Keratinocyte (primary cell): ENCODE measurements around the gene PANX2. TPM values are rescaled to one million over a fixed set of nuclear protein-coding genes. Genes with fewer than 3 reads are reported as not detected.

Source experiments
- DNase-seq: peaks from one replicate; pipeline ENCODE4 v3.0.0-alpha.2; 2011; ENCODE audit warnings: low read depth, missing footprints, low spot score
- FAIRE-seq: peaks from 2 replicates; lab custom pipeline; 2011; peaks lifted over from hg19 to GRCh38; lab: Jason Lieb, UNC
- H2AFZ ChIP-seq: 2 replicates; pipeline ENCODE4 v1.6.0; 2012; ENCODE audit warnings: low read length, control low read depth, inconsistent platforms; ENCODE audit not compliant: control insufficient read depth
- H3K27ac ChIP-seq: 2 replicates; pipeline ENCODE4 v1.5.1; 2011; ENCODE audit warnings: low read length; ENCODE audit not compliant: control insufficient read depth, insufficient read depth
- H3K27me3 ChIP-seq: 3 replicates; pipeline ENCODE4 v1.6.0; 2011; ENCODE audit warnings: low read length; ENCODE audit not compliant: control insufficient read depth, insufficient read depth; ENCODE audit errors: extremely low read depth
- H3K36me3 ChIP-seq, 2 experiments: 2 replicates in 1 of 2; 3 replicates in 1 of 2; pipeline ENCODE4 v1.5.1; 2011; ENCODE audit warnings: low read length in 2 of 2, mild to moderate bottlenecking in 1 of 2; ENCODE audit not compliant: control insufficient read depth in 2 of 2, insufficient read depth in 2 of 2; ENCODE audit errors: extremely low read depth in 1 of 2
- H3K4me1 ChIP-seq: 3 replicates; pipeline ENCODE4 v1.5.1; 2011; ENCODE audit warnings: low read length; ENCODE audit not compliant: control insufficient read depth, insufficient read depth; ENCODE audit errors: extremely low read depth
- H3K4me2 ChIP-seq: 3 replicates; pipeline ENCODE4 v1.6.0; 2011; ENCODE audit warnings: low read depth, low read length; ENCODE audit not compliant: control insufficient read depth, insufficient read depth; ENCODE audit errors: extremely low read depth
- H3K4me3 ChIP-seq, 3 experiments: fragments of 200-600 bp in 1 of 3; sonication (generic) in 1 of 3; 2 replicates in 2 of 3; 3 replicates in 1 of 3; pipeline ENCODE4 v1.5.1; 2011 to 2016; ENCODE audit warnings: low read length in 3 of 3, mild to moderate bottlenecking in 3 of 3, control low read depth in 2 of 3, inconsistent platforms in 1 of 3, low read depth in 1 of 3, mixed read lengths in 1 of 3, mixed run types in 1 of 3, moderate library complexity in 1 of 3; ENCODE audit not compliant: control insufficient read depth in 2 of 3, insufficient read depth in 2 of 3; ENCODE audit errors: extremely low read depth in 1 of 3
- H3K79me2 ChIP-seq: 2 replicates; pipeline ENCODE4 v1.6.0; 2012; ENCODE audit warnings: low read length; ENCODE audit not compliant: control insufficient read depth, insufficient read depth
- H3K9ac ChIP-seq: 3 replicates; pipeline ENCODE4 v1.6.0; 2011; ENCODE audit warnings: low read length; ENCODE audit not compliant: control insufficient read depth, insufficient read depth; ENCODE audit errors: extremely low read depth
- H3K9me1 ChIP-seq: 3 replicates; pipeline ENCODE4 v1.6.0; 2011; ENCODE audit warnings: low read length; ENCODE audit not compliant: control insufficient read depth, insufficient read depth; ENCODE audit errors: extremely low read depth
- H3K9me3 ChIP-seq: 2 replicates; pipeline ENCODE4 v1.5.1; 2012; ENCODE audit warnings: low read depth, low read length; ENCODE audit not compliant: control insufficient read depth
- H4K20me1 ChIP-seq: 3 replicates; pipeline ENCODE4 v1.6.0; 2011; ENCODE audit warnings: low read length; ENCODE audit not compliant: control insufficient read depth, insufficient read depth; ENCODE audit errors: extremely low read depth
- CTCF ChIP-seq, 3 experiments: IDR thresholded peaks in 1 of 3; conservative IDR thresholded peaks in 1 of 3; optimal IDR thresholded peaks in 1 of 3; 2 replicates in 2 of 3; 3 replicates in 1 of 3; pipeline versions ENCODE3 to v1.5.1; 2011; ENCODE audit warnings: low read length in 3 of 3, mild to moderate bottlenecking in 3 of 3, moderate library complexity in 2 of 3, control low read depth in 1 of 3, inconsistent platforms in 1 of 3; ENCODE audit not compliant: insufficient read depth in 2 of 3; ENCODE audit errors: extremely low read depth in 1 of 3
- EZH2 ChIP-seq: IDR thresholded peaks from one replicate; pipeline ENCODE4 v1.6.1; 2012; ENCODE audit warnings: inconsistent platforms, mild to moderate bottlenecking, low read length, moderate library complexity
- dilution Hi-C: fragments of 300-500 bp; cut with MboI; formaldehyde crosslinking; loops from one replicate; pipeline ENCODE4 v1.7.0; 2020; ENCODE audit warnings: low sequenced_read_pairs; ENCODE audit not compliant: extremely low pct_ligation_motif_present
- polyA plus RNA-seq, 5 experiments: library from polyadenylated mRNA; depleted of rRNA in 3 of 5; stranded (reverse) in 3 of 5; stranded (forward) in 1 of 5; unstranded in 1 of 5; fragments of >200 nt; gene quantifications; 1 replicate in 1 of 5; 2 replicates in 3 of 5; 3 replicates in 1 of 5; pipeline versions ENCODE4 v1.2.1 to v1.2.3, GENCODE V29; 2011 to 2012; ENCODE audit warnings: missing spikeins in 2 of 5, low read depth in 1 of 5, low replicate concordance in 1 of 5

PANX2 gene
- polyA plus RNA-seq, 1 donor (not counting 4 experiments of a cell fraction or from before 2014, with no cell fraction given) = 0.22 TPM

- no peaks in the 10 kb centered on the region for H3K4me1 ChIP-seq
- peaks cover 5% of the 10 kb centered on the region for H3K9me3 ChIP-seq
- no peak for TF ChIP-seq CTCF (optimal IDR thresholded peaks at IDR 0.05 in 1 of 3, IDR thresholded peaks at IDR 0.05 in 1 of 3, conservative IDR thresholded peaks at IDR 0.05 in 1 of 3; ENCODE audit: extremely low read depth in 1 of 3, insufficient read depth in 2 of 3, low read length in 3 of 3)
- no peak for TF ChIP-seq EZH2
- peaks cover 32% of the 10 kb centered on the region for H3K27me3 ChIP-seq
- H3K9me1 ChIP-seq = no peaks in the 10 kb centered on the region
- H3K4me2 ChIP-seq = no peak overlapping the region
- H4K20me1 ChIP-seq = no peaks in the 10 kb centered on the region
- dilution Hi-C loops = no loop called here
- no peak overlapping the region for H3K27ac ChIP-seq
- no peaks in the 10 kb centered on the region for H3K36me3 ChIP-seq
- H2AFZ ChIP-seq = no peak overlapping the region
- H3K9ac ChIP-seq = no peak overlapping the region
- FAIRE-seq (no peak), DNase-seq (no peak)
- H3K4me3 ChIP-seq = no peak overlapping the region
- H3K79me2 ChIP-seq = no peaks in the 10 kb centered on the region
Measured at GRCh38 chr22:50123119-50123518, 47.4 kb upstream of the PANX2 start.

GRCh38 chr22:50125029-50125428, 45.5 kb upstream of the PANX2 start:
- dilution Hi-C loops = no loop called here
- H3K4me2 ChIP-seq = no peak overlapping the region
- H3K79me2 ChIP-seq = no peaks in the 10 kb centered on the region
- no peaks in the 10 kb centered on the region for H3K36me3 ChIP-seq
- H3K27ac ChIP-seq = no peak overlapping the region
- no peak overlapping the region for H3K9ac ChIP-seq
- no peak overlapping the region for H3K4me3 ChIP-seq
- no peak overlapping the region for H2AFZ ChIP-seq
- TF ChIP-seq EZH2 = no peak
- no peak for TF ChIP-seq CTCF (optimal IDR thresholded peaks at IDR 0.05 in 1 of 3, IDR thresholded peaks at IDR 0.05 in 1 of 3, conservative IDR thresholded peaks at IDR 0.05 in 1 of 3; ENCODE audit: extremely low read depth in 1 of 3, insufficient read depth in 2 of 3, low read length in 3 of 3)
- DNase-seq (no peak), FAIRE-seq (no peak)
- no peaks in the 10 kb centered on the region for H4K20me1 ChIP-seq
- no peaks in the 10 kb centered on the region for H3K4me1 ChIP-seq
- H3K9me1 ChIP-seq = no peaks in the 10 kb centered on the region
- peaks cover 5% of the 10 kb centered on the region for H3K9me3 ChIP-seq
- peaks cover 20% of the 10 kb centered on the region for H3K27me3 ChIP-seq
